ENCODE measurements around the gene NCAPD2. TPM values are rescaled to one million over a fixed set of nuclear protein-coding genes. Genes with fewer than 3 reads are reported as not detected.

The NCAPD2 gene
- total RNA-seq, 1 donor from 2014 or later = 112 TPM

- intact Hi-C loops (cut with micrococcal nuclease) = no loop called here
These were observed 66.8 kb downstream of the NCAPD2 start for GRCh38 chr12:6560501-6561205.

- intact Hi-C loops (cut with micrococcal nuclease) = loop anchor here (1.0 kb wide), 1 partner anchor 121 kb away; no protein-coding TSS in a partner anchor
These were observed 69.0 kb downstream of the NCAPD2 start for GRCh38 chr12:6562881-6563280.

- intact Hi-C loops (cut with micrococcal nuclease) = loop anchor here (1.0 kb wide), 1 partner anchor 121 kb away; no protein-coding TSS in a partner anchor
These were observed 69.6 kb downstream of the NCAPD2 start for GRCh38 chr12:6563448-6564050.

GRCh38 chr12:6567112-6567670, 73.3 kb downstream of the NCAPD2 start:
- intact Hi-C loops (cut with micrococcal nuclease) = no loop called here

GRCh38 chr12:6569312-6569711, 75.4 kb downstream of the NCAPD2 start:
- intact Hi-C loops (cut with micrococcal nuclease) = loop anchor here (2.0 kb wide), 2 partner anchors 35 to 259 kb away; partner anchors contain the start of genes GAPDH and P3H3

- intact Hi-C loops (cut with micrococcal nuclease) = loop anchor here (2.0 kb wide), 2 partner anchors 35 to 259 kb away; partner anchors contain the start of genes GAPDH and P3H3
These were observed 75.9 kb downstream of the NCAPD2 start for GRCh38 chr12:6569786-6570185.

GRCh38 chr12:6570264-6570887, 76.5 kb downstream of the NCAPD2 start:
- intact Hi-C loops (cut with micrococcal nuclease) = no loop called here

- intact Hi-C loops (cut with micrococcal nuclease) = no loop called here
These were observed 79.1 kb downstream of the NCAPD2 start for GRCh38 chr12:6573001-6573400.

GRCh38 chr12:6574576-6575295, 80.8 kb downstream of the NCAPD2 start:
- intact Hi-C loops (cut with micrococcal nuclease) = no loop called here

- intact Hi-C loops (cut with micrococcal nuclease) = no loop called here
These were observed 81.7 kb downstream of the NCAPD2 start for GRCh38 chr12:6575648-6576047.

Other genes starting within 250 kb of the NCAPD2 start
- gene PLEKHG6, start 183.4 kb upstream of the NCAPD2 start, total RNA-seq = not detected in 2 replicates
- gene TNFRSF1A, start 152.0 kb upstream of the NCAPD2 start, total RNA-seq = 56.4 and 60.2 TPM in 2 replicates
- 0.07 TPM in 1 of 2 replicates, not detected in the other for gene SCNN1A, start 118.5 kb upstream of the NCAPD2 start, total RNA-seq
- 0.20 and 1.0 TPM in 2 replicates for gene LTBR, start 109.9 kb upstream of the NCAPD2 start, total RNA-seq
- 88.3 and 89.8 TPM in 2 replicates for gene CD27, start 49.1 kb upstream of the NCAPD2 start, total RNA-seq
- gene TAPBPL, start 42.1 kb upstream of the NCAPD2 start, total RNA-seq = 63.1 and 72.0 TPM in 2 replicates
- 39.9 and 44.7 TPM in 2 replicates for gene VAMP1, start 23.4 kb upstream of the NCAPD2 start, total RNA-seq
- gene MRPL51, start 840 bp upstream of the NCAPD2 start, total RNA-seq = 195 and 201 TPM in 2 replicates
- gene GAPDH, start 40.4 kb downstream of the NCAPD2 start, total RNA-seq = 3,817 and 3,902 TPM in 2 replicates
- 29.1 and 29.9 TPM in 2 replicates for gene IFFO1, start 61.9 kb downstream of the NCAPD2 start, total RNA-seq
- 93.7 and 97.0 TPM in 2 replicates for gene NOP2, start 74.2 kb downstream of the NCAPD2 start, total RNA-seq
- 294 and 309 TPM in 2 replicates for gene CHD4, start 113.3 kb downstream of the NCAPD2 start, total RNA-seq
- gene LPAR5, start 141.9 kb downstream of the NCAPD2 start, total RNA-seq = 4.6 and 5.7 TPM in 2 replicates
- gene ACRBP, start 153.3 kb downstream of the NCAPD2 start, total RNA-seq = 1.0 and 1.5 TPM in 2 replicates
- 23.7 and 27.7 TPM in 2 replicates for gene ING4, start 169.0 kb downstream of the NCAPD2 start, total RNA-seq
- 86.9 and 89.9 TPM in 2 replicates for gene ZNF384, start 195.3 kb downstream of the NCAPD2 start, total RNA-seq
- gene PIANP, start 206.7 kb downstream of the NCAPD2 start, total RNA-seq = 0.22 and 0.49 TPM in 2 replicates
- 29.5 and 30.6 TPM in 2 replicates for gene COPS7A, start 229.9 kb downstream of the NCAPD2 start, total RNA-seq